Stimulated activated CD4-positive, alpha-beta T cell treated with anti-CD3 and anti-CD28 coated beads, Interleukin-1b, Interleukin-23, amount 100 ng/mL, for 1 hour (primary cell): ENCODE measurements around the gene BMP2K.
"Not testable (repeated sequence)": the region's sequence is repeated elsewhere in the genome, so short reads cannot be mapped to it uniquely, and the experiment has no call there.

Experiments
- DNase-seq, 2 donors: peaks; one replicate each; pipeline ENCODE4 v3.0.0-alpha.2; 2020; ENCODE audit warnings: low read depth in 2 of 2

The BMP2K gene

GRCh38 chr4:78863254-78863869, 87.2 kb downstream of the BMP2K start:
- DNase-seq = no peak

- DNase-seq = no peak
Measured at GRCh38 chr4:78863991-78864390, 87.8 kb downstream of the BMP2K start.

GRCh38 chr4:78864405-78865024, 88.4 kb downstream of the BMP2K start:
- no peak for DNase-seq

GRCh38 chr4:78865451-78865850, 89.3 kb downstream of the BMP2K start:
- no peak for DNase-seq

GRCh38 chr4:78868712-78869111, 92.6 kb downstream of the BMP2K start:
- not testable (repeated sequence) for DNase-seq

DNA sequence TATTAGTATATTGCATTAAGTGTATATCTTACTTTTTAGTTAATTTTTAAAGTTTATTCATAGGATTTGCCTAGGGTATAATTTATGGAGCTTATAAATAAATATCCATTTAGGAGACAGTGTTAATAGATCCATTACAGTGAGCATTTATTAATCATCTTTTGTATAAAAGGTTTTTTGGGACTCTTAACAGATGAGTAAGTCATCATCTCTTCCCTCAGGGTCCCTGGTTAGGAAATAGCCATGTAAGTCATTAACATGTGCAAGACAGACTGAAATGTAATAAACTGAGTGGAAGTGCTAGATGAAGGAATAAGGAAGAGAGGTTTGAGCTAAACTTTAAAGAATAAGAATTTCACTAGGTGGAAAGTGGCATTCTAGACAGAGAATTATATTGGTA, 93.9 kb downstream of the BMP2K start:
- no peak for DNase-seq

- no peak for DNase-seq
Measured at GRCh38 chr4:78876568-78877320, 100.6 kb downstream of the BMP2K start.

DNA sequence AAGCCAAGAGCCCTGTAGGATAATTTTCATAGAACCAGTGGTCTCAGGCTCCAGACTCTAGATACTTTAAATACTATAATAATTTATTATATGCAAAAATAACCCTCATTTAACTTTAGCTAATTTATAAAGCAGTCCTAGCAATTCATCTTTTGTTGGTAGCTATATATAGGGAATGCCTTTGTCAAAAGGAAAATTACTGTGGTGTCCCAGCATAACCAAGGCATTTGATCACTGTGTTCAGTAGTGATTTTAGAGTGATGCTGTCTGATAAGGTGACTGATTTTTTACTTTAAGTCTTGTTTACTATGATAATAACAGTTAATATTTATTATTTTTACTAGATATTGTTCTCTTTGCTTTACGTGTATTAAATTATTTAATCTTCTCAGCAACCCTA, 101.9 kb downstream of the BMP2K start:
- no peak for DNase-seq

DNA sequence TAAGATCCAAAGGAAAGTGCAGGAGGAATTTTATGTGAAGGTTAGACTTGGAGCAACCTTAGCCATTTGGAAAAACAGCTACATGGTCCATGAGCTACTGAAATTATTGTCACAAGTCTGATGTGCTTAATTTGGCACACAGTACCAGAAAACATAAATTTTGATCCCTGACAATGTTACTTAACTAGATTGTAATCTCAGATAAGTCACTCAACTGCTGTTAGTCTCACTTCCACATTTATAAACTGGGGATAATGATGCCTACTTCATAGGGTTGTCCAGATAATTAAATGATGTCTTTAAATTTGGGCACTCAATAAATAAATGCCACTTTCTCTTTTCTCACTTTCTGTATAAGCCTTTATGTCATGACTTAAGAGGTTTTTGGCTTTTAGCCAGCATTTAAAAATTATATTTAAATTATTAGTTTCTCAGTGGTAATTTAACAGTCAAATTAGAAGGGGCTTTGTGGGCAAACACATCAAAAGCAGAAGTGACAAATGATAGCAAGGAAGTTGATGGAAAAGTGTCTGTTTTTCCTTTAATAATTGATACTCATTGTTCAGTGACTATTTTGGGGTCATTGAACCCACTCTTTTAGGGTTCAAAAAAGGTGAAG, 104.8 kb downstream of the BMP2K start:
- DNase-seq = no peak

GRCh38 chr4:78885598-78885997, 109.4 kb downstream of the BMP2K start:
- no peak for DNase-seq

- no peak for DNase-seq
Measured at GRCh38 chr4:78889955-78890354, 113.8 kb downstream of the BMP2K start.

GRCh38 chr4:78899302-78899701, 123.2 kb downstream of the BMP2K start:
- no peak for DNase-seq

- no peak for DNase-seq
Measured at GRCh38 chr4:78901882-78902281, 125.7 kb downstream of the BMP2K start.

DNA sequence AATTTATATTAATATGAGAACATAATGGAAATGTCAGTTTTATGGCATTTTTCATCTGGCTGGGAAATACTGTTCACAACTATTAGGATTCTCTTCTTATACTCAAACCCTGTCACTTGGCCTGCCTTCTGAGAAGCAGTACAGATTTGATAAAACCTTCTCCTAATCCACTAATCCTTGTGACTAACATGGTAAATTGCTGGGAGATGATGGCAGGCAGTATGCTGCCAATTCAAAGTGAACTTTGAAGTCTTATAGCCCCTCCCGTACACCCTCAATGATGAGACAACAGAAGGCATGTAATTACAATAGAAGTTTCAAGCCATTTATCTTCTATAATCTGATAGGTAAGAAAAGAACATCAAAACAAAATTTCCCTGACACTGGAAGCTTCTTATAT, 126.1 kb downstream of the BMP2K start:
- DNase-seq = no peak

- DNase-seq = no peak
Measured at GRCh38 chr4:78904143-78904542, 128.0 kb downstream of the BMP2K start.

GRCh38 chr4:78907638-78908037, 131.5 kb downstream of the BMP2K start:
- no peak for DNase-seq

GRCh38 chr4:78908974-78909373, 132.8 kb downstream of the BMP2K start:
- DNase-seq = not testable (repeated sequence)

DNA sequence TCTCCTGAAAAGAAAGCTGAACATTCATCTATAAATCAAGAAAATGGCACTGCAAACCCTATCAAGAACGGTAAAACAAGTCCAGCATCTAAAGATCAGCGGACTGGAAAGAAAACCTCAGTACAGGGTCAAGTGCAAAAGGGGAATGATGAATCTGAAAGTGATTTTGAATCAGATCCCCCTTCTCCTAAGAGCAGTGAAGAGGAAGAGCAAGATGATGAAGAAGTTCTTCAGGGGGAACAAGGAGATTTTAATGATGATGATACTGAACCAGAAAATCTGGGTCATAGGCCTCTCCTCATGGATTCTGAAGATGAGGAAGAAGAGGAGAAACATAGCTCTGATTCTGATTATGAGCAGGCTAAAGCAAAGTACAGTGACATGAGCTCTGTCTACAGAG, 134.5 kb downstream of the BMP2K start:
- no peak for DNase-seq

DNA sequence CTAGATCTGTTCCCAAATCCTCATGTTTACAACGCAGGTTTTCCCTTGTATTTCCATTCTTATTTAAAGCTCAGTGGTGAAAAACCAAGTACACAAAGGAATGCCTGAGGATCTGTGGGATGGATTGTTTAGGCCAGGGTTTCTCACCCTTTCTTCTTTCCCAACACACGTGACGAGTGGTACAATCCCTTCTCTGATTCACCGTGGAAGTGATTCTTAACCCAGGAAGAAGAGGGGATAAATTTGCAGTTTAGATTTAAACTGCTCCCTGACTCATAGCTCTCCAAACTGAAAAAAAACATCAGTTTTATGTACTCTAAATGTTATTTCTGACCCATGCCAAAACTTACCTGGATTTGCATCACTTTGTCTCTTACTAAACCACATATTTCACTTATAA, 146.1 kb downstream of the BMP2K start:
- no peak for DNase-seq

- DNase-seq = no peak
Measured at GRCh38 chr4:78923464-78924312, 147.5 kb downstream of the BMP2K start.

DNA sequence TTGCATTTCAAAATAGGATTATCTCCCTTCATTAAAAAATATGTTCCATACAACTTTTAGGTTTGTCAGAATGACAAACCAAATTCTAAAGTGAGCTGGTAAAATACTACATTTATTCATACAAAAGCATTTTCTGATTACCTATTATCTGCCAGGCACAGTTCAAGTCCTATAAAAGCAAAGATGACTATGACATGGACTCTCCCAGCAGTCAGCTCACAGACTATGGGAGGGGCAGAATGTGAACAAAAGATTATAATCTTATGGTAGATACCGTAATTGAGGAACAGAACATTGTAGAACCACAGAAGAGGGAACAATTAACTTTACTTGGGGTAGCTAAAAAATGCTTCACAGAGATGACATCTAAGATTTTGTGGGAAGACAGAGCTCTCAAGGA, 150.7 kb downstream of the BMP2K start:
- no peak for DNase-seq

DNA sequence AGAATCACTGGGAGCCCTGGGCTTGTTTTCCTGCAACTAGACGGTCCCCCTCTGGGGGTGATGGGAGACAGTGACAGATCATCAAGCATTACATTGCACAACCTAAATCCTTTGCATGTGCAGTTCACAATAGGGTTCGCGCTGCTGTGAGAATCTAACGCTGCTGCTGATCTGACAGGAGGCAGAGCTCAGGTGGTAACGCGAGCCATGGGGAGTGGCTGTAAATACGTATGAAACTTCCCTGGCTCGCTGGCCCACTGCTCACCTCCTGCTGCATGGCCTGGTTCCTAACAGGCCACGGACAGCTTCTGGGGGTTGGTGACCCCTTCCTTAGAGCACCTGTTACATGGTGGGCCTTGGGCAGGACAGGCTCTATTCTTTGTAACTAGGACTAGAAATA, 152.7 kb downstream of the BMP2K start:
- DNase-seq = no peak
